ENCODE results near the gene ADAMTS1.

DNA sequence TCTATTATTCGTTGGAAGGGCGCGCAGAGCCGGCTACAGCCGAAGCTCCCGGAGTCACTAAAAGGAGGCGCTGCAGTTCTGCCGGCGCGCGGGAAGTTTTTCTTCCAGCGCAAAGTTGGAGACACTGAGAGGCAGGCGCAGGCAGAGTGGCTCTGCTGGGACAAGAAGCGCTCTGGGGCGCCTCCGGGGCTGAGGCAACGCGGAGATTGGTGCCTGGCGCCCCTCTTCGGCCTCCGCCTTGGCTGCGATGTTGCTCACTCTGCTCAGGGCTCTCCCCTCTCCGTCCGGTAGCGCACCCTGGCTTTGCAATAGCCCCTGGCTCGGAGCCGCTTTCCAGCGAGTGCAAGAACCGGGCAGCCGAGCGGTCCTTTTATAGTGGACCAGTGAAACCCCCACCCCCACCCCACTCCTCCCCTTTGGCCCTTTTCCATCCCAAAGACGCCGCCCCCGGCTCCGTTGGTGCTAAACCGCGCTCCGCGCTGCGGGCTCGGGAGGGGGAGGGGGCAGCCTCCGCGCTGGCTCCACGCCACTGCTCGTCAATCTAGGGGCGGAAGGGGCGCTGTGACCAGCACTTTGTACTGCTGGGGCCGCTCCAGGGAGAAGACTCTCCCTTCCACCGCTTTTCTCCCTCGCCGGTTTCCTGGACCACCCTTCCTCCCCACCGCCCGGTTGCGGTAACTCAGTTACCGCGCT lies at the start of gene ADAMTS1:
- TF ChIP-seq POLR2AphosphoS5 (IDR thresholded peaks at IDR 0.05), result peak; percentile 96 to 99 (median 99)
- TF ChIP-seq POLR2A (IDR thresholded peaks at IDR 0.05), result peak in 2 of 4 donors; percentile 40 to 76
- TF ChIP-seq, protein P1, sequence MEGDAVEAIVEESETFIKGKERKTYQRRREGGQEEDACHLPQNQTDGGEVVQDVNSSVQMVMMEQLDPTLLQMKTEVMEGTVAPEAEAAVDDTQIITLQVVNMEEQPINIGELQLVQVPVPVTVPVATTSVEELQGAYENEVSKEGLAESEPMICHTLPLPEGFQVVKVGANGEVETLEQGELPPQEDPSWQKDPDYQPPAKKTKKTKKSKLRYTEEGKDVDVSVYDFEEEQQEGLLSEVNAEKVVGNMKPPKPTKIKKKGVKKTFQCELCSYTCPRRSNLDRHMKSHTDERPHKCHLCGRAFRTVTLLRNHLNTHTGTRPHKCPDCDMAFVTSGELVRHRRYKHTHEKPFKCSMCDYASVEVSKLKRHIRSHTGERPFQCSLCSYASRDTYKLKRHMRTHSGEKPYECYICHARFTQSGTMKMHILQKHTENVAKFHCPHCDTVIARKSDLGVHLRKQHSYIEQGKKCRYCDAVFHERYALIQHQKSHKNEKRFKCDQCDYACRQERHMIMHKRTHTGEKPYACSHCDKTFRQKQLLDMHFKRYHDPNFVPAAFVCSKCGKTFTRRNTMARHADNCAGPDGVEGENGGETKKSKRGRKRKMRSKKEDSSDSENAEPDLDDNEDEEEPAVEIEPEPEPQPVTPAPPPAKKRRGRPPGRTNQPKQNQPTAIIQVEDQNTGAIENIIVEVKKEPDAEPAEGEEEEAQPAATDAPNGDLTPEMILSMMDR (IDR thresholded peaks at IDR 0.05), result peak in 1 of 7 experiments; percentile 10
- no peak for TF ChIP-seq EP300 (IDR thresholded peaks at IDR 0.05)

Data from stomach (tissue), 4 donors.